HG03039 (cell line): ENCODE measurements around the gene MYRF.

Source experiments
- ATAC-seq: cut with Tn5 transposase; IDR thresholded peaks from one replicate; pipeline ENCODE4 v1.9.1; 2021; ENCODE audit warnings: mild to moderate bottlenecking, moderate library complexity; ENCODE audit not compliant: unreplicated experiment

MYRF gene

DNA sequence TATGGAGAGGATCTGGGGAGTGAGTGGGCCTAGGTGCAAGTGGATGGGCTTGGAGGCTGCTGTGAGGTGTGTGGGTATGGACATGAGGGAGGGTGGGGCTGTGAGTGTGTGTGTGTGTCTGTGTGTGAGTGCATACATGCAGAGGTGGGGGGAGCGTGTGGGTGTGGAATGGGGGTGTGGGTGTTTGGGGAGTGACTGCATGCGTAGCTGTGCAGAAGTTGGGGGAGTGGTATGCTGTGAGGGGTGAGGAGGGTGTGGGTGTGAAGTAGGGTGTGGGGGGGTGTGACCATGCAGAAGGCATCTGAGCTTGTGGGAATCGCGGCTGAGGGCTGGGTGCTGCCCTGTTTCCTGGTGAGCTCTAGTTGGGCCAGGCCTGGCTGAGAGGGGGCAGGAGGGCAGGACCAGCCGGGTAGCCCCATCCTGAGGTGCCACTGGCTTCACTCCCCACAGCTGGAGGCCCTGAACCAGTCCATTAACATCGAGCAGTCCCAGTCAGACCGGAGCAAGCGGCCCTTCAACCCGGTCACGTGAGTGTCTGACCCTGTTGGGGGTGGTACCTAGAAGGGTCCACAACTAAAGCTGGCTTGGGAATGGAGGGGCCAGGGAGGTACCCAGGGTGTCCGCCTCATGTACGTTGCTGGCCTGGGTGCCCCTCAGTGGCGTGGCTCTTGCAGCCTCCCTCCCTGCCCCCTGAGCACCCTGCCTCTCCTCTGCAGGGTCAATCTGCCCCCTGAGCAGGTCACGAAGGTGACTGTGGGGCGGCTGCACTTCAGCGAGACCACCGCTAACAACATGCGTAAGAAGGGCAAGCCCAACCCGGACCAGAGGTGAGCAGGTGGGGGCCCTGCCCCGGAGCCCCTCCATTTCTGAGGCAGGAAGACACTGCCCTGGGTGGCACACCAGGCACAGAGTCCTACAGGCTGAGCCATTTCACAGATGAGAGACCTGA lies 23.4 kb downstream of the MYRF start:
- no peak for ATAC-seq

DNA sequence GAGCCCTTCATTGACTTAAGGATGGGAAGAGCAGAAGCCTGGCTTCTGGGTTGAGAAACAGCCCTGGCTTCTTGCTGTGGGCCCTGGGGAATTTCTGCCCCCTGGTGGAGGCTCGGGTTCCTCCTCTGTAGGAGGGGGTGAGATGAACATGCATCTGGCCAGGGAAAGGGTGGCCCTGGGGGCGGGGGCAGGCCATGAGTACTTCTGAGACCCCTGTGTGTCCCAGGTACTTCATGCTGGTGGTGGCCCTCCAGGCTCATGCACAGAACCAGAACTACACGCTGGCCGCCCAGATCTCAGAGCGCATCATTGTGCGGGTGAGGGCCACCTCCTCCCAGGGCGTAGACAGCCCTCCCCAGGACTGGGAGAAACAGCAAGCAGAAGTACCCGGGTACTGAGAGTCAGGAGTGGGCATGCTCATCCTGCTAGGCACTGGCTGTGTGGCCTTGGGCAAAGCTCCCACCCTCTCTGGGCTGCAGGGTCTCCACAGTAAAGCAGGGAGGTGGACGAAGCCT lies 24.2 kb downstream of the MYRF start:
- no peak for ATAC-seq

DNA sequence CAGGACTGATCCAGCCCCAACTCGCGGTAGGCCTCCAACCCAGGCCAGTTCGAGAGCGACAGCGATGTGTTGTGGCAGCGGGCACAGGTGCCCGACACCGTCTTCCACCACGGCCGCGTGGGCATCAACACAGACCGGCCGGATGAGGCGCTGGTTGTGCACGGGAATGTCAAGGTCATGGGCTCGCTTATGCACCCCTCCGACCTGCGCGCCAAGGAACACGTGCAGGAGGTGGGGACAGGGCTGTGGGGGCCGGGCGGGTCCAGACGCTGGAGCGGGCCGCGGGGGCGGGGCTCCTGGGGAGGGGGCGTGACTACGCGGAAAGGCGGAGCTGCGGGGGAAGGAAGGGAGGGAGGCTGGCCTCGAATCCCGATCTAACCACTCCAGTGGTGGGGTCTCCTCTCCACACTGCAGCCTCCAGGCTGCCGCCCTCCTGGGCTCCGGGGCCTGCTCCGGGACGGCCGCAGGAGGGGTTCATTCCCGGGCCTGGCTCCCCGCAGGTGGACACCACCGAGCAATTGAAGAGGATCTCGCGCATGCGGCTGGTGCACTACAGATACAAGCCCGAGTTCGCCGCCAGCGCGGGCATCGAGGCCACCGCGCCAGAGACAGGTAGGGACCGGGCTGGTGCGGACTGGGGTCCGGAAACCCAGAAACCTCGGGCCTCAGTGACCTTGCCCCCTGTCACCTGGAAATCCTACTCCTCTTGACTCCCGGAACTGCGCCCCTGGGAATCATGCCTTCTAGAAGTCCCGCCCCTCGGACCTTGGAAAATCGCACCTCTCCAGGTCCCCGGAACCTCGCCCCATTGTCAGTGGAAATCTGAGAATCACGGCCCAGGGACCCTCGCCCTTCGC lies 25.0 kb downstream of the MYRF start:
- ATAC-seq: no peak

DNA sequence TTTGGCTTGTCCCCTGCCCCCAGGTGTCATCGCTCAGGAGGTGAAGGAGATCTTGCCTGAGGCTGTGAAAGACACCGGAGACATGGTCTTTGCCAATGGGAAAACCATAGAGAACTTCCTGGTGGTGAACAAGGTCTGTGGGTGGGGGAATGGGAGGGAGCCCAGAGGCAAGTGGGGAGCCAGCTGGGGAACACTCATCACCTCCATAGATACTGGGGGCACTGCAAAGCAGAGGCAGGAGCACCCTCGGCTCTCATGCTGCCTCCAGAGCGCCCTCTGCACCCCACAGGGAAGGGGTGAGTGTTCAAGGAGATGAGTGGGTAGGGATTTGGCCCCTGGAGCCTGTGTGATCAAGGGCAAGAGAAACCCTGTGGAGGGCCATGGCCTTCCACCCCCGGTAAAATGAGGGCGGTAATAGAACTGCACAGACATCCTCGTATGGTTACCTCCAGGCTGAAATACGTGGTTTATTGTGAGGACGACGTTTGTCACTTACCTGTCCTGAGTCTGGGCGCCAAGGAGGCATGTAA lies 26.0 kb downstream of the MYRF start:
- no peak for ATAC-seq

DNA sequence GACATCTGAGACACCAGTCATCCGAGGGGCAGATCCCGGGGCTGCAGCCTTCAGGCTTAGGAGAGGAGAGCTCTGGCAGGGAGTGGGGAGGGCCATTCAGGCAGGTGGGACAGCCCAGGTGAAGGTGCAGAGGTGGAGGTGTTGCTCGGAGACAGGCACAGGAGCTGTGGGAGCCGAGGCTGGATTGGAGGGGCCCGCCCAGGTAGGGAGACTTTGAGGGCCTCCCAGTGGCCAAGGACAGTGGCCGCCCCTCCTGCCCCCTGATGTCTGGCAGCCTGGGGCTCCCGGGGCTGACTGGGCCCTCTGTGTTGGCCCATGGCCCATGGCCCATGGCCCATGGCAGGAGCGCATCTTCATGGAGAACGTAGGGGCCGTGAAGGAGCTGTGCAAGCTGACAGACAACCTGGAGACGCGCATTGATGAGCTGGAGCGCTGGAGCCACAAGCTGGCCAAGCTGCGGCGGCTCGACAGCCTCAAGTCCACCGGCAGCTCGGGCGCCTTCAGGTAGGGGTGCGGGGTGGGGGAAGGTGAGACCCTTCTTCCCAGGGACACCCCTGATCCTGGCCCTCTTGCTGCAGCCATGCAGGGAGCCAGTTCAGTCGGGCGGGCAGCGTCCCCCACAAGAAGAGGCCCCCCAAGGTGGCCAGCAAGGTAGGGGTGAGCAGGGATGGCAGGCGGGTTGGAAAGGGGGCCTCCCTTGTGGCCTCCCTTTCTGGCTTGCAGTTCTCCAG lies 26.6 kb downstream of the MYRF start:
- ATAC-seq: no peak

DNA sequence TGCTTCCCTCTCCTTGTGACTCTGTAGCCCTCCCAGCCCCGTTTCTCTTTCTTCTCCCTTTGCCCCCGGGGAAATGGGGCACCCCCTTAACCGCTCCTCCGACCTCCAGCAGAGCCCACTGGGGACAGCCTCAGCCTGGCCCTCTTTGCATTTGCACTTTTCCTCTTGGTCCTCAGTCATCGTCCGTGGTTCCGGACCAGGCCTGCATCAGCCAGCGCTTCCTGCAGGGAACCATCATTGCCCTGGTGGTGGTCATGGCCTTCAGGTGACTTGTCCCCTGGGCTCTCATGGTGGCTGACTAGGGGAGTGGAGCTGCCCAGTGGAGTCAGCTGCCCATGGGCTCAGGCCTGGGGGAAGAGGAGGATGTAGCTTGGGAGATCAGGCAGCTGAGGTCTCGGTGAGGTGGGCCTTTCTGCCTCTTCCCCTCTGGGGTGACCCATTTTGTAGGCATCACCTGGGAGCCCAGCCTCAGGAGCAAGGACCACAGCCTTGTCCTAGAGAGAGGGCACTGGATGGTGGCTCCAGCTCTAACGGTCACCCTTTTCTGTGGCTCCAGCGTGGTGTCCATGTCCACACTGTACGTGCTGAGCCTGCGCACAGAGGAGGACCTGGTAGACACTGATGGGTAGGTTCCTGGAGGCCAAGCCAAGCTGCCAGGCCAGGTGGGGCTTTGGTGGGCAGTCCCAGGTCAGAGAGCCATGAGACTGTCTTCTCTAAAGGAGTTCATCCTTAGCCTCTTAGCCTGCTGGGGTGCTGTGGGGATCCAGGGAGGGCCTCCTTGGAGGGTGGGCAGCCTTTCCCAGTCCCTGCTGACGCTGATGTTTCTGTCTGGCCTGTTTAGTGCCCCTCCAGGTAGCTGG lies 27.5 kb downstream of the MYRF start:
- no peak for ATAC-seq

DNA sequence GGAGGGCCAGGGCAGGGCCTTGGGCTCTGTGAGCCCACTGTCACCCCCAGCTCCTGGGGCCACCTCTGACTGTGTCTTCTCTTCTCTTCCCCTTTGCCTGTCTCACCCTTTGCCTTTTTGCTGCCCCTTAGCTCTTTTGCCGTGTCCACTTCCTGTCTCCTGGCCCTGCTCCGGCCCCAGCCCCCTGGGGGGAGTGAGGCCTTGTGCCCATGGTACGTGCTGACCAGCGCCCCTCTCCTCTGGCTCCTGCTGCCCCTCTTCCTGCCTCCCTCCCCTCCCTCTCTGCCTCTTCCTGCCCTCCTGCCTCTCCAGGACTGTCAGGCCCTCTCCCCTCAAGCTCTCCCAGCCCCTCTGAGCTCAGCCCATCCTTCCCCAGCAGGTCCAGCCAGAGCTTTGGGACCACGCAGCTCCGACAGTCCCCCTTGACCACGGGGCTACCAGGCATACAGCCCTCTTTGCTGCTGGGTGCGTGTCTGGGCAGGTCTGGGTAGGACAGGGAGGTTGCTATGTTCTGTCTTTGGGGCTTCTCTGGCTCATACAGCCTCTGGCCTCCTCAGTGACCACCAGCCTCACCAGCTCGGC lies 28.2 kb downstream of the MYRF start:
- no peak for ATAC-seq

DNA sequence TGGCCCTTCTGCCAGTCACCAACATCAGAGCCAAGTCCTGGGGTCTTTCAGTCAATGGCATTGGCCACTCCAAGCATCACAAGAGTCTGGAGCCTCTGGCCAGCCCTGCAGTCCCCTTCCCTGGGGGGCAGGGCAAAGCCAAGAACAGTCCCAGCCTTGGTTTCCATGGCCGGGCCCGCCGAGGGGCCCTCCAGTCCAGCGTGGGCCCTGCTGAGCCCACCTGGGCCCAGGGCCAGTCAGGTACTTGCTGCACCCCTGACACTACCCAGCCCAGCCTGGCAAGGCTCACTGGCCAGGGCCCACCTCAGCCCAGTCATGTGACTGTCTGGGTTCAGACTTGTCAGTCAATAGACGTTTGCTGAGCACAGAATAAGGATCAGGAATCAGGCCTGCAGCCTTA lies 29.1 kb downstream of the MYRF start:
- no peak for ATAC-seq

DNA sequence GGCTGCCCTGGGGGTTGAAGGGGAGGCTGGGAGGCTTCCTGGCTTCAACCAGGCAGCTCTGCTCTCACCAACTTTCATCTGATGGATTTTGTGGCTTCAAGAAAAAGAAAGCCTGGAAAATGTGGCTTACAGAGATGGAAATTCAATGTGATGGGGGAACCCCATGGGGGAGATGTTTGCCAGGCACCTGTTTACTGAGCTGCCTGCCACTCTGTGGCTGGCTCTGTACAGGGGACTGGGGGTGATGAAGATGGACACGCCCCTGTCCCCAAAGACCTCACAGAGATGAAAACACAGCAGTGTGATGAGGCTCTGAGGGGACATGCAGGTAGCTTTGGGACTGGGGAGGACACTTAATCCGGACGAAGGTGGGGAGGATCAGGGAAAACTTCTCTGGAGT lies 29.9 kb downstream of the MYRF start:
- ATAC-seq: no peak

DNA sequence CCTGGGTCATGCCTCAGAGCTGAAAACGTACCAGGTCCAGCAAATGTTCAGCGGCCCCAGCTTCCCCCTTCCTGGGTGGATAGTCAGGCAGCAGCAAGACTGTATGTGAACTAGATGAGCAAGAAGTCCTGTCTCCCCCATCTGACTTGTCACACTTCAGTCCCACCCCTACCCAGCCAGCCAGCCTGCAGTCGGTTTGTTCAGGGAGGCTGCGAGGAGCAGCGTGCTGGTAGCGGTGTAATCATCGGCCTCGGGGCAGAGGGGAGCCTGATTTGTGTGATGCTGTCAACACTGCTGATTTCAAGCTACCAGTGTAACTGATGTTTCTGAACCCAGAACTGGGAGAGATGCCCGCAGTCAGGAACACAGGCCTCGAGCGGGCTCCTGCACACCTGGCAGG lies 30.4 kb downstream of the MYRF start:
- ATAC-seq: no peak

DNA sequence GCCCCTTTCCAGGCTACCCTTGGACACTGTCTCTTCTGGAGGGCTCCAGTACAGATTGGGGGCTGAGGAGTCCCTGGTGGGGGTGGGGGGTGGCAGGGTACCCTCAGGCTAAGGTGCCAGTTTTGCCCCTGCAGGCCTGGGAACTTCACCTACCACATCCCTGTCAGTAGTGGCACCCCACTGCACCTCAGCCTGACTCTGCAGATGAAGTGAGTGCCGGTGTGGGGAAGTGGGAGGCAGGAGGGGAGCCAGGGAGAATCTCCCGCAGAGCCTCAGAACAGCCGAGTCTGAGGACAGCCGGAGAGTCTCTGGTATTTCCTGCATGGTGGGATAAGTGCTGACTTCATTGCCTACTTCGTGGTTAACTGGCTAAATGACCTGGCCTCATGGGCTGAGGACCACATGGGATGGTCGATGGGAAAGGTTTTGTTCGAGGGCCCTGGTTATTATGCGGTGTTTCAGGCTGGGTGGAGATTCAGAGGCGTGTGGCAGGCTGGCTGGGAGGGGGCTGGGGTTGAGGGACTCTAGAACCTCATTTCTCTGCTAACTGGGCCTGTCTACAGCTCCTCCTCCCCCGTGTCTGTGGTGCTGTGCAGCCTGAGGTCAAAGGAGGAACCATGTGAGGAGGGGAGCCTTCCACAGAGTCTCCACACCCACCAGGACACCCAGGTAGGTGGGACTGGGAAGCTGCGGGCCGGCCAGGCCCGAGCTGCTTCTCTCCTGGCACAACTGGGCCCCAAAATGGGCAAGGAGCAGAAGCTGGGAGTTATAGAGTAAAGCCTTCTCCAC lies 31.5 kb downstream of the MYRF start:
- no peak for ATAC-seq

DNA sequence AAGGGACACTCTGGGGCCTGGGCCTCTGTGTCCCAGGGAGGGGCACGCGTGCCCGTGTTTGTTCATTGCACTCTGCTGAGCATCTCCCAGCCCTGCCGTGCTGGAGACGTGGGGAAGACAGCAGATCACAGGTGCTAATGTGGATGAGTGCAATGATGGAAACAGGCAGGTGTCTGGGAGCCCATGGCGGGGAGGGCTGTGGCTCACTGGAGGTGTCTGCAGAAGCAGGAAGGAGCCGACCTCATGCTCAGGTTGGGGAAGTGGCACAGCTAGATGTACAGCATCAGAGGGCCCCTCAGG lies 32.0 kb downstream of the MYRF start:
- ATAC-seq: no peak

DNA sequence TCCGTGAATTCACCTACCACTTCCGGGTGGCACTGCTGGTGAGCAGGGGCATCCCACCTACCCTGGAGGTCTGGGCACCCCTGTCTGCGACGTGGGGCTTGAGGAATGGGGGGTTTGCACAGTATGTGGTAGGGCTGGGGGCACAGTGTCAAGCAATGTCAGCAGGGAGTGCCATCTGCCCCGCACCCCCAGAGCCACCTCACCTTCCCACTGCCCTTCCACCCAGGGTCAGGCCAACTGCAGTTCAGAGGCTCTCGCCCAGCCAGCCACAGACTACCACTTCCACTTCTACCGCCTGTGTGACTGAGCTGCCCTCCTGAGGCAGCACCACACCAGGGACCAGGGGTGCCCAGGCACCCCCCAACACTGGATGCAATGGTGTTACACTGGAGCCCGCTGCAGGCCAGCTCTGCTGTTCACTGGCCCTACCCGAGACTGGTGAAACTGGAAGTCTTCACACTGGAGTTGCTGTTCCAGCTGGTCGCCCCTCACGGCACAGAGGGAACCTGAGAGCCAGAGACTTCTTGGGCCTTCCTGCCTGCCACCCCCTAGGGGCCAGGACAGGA lies 33.5 kb downstream of the MYRF start:
- ATAC-seq: no peak

DNA sequence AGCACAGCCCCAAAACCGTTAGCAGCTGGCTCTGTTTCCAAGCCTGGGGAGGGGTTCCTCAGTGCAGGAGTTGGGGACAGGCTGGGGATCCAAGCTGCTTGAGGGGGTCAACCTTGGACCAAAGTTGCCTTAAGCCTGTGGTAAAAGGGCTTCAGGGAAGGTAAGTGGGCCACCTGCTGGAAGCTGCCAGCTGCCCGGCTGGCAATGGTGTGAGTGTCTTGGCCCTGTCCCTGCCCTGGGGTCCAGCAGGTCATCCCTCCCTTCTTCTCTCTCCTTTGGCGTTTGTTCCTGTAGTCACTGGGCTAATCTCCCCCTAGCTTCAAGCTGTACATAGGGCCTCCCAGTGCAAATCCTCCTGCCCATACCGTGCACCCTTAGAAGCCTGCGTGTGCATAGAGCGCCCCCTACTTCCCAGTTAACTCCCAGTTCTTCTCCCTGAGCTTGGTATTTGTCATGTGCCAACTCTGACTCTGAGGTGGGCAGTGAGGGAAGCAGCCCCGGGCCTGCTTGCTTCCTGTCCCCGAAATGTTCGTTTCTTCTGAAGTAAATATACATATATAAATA lies 35.6 kb downstream of the MYRF start:
- ATAC-seq: no peak

DNA sequence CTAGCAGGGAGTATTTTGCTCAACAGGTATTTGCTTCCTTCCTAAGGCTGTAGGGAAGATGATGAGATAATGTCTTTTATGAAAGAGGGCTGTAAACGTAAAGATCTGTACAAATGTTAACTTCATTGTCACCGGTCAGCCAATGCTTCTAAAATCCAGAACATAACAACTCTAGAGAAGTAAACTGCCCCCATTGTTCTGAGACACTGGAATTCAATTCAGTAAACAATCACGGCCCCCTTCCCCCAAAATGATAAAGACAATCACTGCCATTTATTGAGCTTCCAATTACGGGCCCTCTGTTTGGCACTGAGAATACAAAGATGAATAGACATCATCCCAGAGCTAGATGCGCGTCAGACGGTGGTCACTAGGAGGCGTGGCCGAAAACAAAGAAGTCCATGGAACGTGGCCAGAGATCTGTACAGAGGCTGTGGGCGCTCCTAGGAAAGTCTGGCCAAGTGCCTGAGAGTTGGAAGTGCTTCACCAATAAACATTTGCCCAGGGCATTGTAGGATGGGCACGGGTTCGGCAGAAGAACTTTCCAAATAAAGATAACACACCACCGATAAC lies 39.4 kb downstream of the MYRF start:
- peak; percentile 23 for ATAC-seq

DNA sequence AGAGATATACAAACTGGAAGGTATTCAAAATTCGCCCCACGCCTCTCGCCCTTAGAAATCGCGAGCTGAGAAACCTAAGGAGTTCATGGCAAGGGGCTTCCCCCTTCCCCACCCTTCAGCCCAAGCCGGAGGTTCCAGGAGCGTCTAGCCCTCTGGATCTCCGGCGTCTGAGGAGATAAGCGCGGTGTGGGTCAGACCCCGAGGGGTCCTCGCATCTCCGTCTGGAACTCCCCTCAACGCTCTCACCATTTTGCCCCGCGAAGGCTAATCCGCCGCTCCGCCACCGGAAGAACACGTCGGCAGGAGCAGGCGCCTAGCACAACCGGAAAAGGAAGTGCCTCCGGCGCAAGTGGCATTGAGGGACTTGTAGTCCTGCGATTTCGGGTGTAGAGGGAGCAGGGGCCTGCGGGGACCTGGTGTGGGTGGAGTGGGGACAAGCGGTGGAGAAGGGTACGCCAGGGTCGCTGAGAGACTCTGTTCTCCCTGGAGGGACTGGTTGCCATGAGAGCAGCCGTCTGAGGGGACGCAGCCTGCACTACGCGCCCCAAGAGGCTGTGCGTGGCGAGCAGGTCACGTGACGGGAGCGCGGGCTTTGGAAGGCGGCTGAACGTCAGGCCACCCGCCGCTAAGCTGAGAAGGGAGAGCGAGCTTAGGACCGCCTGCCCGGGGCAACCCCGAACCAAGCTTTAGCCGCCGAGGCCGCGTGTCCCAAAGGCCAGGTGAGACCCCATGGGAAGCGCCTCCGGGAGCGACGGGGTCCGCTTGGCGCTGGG lies 40.1 kb downstream of the MYRF start, which contains the start of the genes FEN1 and TMEM258:
Gene FEN1 (plus strand): TSS at position 602 of the 773 bp plus-strand sequence. CDS start 2,451 bp downstream, outside the sequence.
Gene TMEM258 (minus strand): TSS at position 290 of the 773 bp plus-strand sequence. CDS start 41 bp downstream, at position 249.
- ATAC-seq: peak; percentile 84
